CD4-positive, alpha-beta T cell treated with Interleukin-1 beta for 1 hour (primary cell): ENCODE results near the gene SESN2.

Source experiments
- DNase-seq, 2 donors: peaks; one replicate each; pipeline ENCODE4 v3.0.0-alpha.2; 2020 to 2022

Gene SESN2

GRCh38 chr1:28259252-28259933 is at the start of gene SESN2:
Gene SESN2 (plus strand): TSS chr1:28259518. CDS start chr1:28259848, 330 bp downstream.
- DNase-seq: peak; percentile 98 to 99

GRCh38 chr1:28209700-28210099 is 49.6 kb upstream of the SESN2 start:
- DNase-seq: no peak

GRCh38 chr1:28213315-28213714 is 46.0 kb upstream of the SESN2 start:
- no peak for DNase-seq

- no peak for DNase-seq
Observed at GRCh38 chr1:28229089-28229488, 30.2 kb upstream of the SESN2 start.

- DNase-seq: no peak
Observed at GRCh38 chr1:28229996-28230395, 29.3 kb upstream of the SESN2 start.

- DNase-seq: peak; percentile 93
Observed at GRCh38 chr1:28232558-28233263, 26.6 kb upstream of the SESN2 start, which contains the start of gene DNAJC8. Gene DNAJC8 (minus strand): TSS chr1:28233029. CDS start chr1:28232998, 31 bp downstream.

- DNase-seq: no peak
Observed at GRCh38 chr1:28233264-28233606, 26.1 kb upstream of the SESN2 start.

- DNase-seq: peak; percentile 95 to 97
Observed at GRCh38 chr1:28235755-28236655, 23.3 kb upstream of the SESN2 start, which contains the start of gene ATP5IF1. Gene ATP5IF1 (plus strand): TSS chr1:28236124. CDS start chr1:28236184, 60 bp downstream.

GRCh38 chr1:28236656-28237322 is 22.5 kb upstream of the SESN2 start:
- no peak for DNase-seq

GRCh38 chr1:28239004-28239403 is 20.3 kb upstream of the SESN2 start:
- no peak for DNase-seq

- DNase-seq: no peak
Observed at GRCh38 chr1:28240024-28240423, 19.3 kb upstream of the SESN2 start.

GRCh38 chr1:28241638-28242241 is 17.6 kb upstream of the SESN2 start:
- no peak for DNase-seq

- DNase-seq: peak in 1 of 2 donors; percentile 29
Observed at GRCh38 chr1:28243685-28244311, 15.5 kb upstream of the SESN2 start.

GRCh38 chr1:28244549-28245251 is 14.6 kb upstream of the SESN2 start:
- DNase-seq: no peak

- DNase-seq: peak; percentile 66 to 84
Observed at GRCh38 chr1:28246427-28246832, 12.9 kb upstream of the SESN2 start.

GRCh38 chr1:28247612-28248272 is 11.6 kb upstream of the SESN2 start:
- no peak for DNase-seq

GRCh38 chr1:28248273-28249012 is 10.9 kb upstream of the SESN2 start:
- peak; percentile 82 to 86 for DNase-seq

GRCh38 chr1:28249013-28249865 is 10.1 kb upstream of the SESN2 start:
- no peak for DNase-seq

GRCh38 chr1:28249866-28250295 is 9.4 kb upstream of the SESN2 start:
- DNase-seq: no peak
